WTC11 (cell line): ENCODE data around the gene PRXL2C.
"Not testable (repeated sequence)": the region's sequence is repeated elsewhere in the genome, so short reads cannot be mapped to it uniquely, and the experiment has no call there.

Source experiments
- ARID4B ChIP-seq: sonication (generic); formaldehyde crosslinking; IDR thresholded peaks from 2 replicates; pipeline ENCODE4 v1.8.0; 2023; ENCODE audit warnings: missing genetic modification reagents, mild to moderate bottlenecking, borderline replicate concordance
- CBFB ChIP-seq: sonication (generic); formaldehyde crosslinking; IDR thresholded peaks from 2 replicates; pipeline ENCODE4 v1.8.1; 2022; ENCODE audit warnings: mild to moderate bottlenecking, low read depth, missing genetic modification reagents
- E2F1 ChIP-seq: sonication (generic); formaldehyde crosslinking; IDR thresholded peaks from 2 replicates; pipeline ENCODE4 v1.8.0; 2022; ENCODE audit warnings: mild to moderate bottlenecking, missing genetic modification reagents
- E2F4 ChIP-seq: sonication (generic); formaldehyde crosslinking; IDR thresholded peaks from 2 replicates; pipeline ENCODE4 v1.8.1; 2022; ENCODE audit warnings: low read depth, mild to moderate bottlenecking, moderate library complexity, missing genetic modification reagents, borderline replicate concordance
- ELF4 ChIP-seq: sonication (generic); formaldehyde crosslinking; IDR thresholded peaks from 2 replicates; pipeline ENCODE4 v1.8.1; 2022; ENCODE audit warnings: low read depth, mild to moderate bottlenecking, moderate library complexity, missing genetic modification reagents
- ESRRA ChIP-seq: sonication (generic); formaldehyde crosslinking; IDR thresholded peaks from 2 replicates; pipeline ENCODE4 v1.8.1; 2022; ENCODE audit warnings: mild to moderate bottlenecking, missing genetic modification reagents, borderline replicate concordance
- FOXP4 ChIP-seq: sonication (generic); formaldehyde crosslinking; IDR thresholded peaks from 2 replicates; pipeline ENCODE4 v1.8.0; 2022; ENCODE audit warnings: mild to moderate bottlenecking, missing genetic modification reagents
- KAT7 ChIP-seq: sonication (generic); formaldehyde crosslinking; IDR thresholded peaks from 2 replicates; pipeline ENCODE4 v1.8.1; 2023; ENCODE audit warnings: missing genetic modification reagents, mild to moderate bottlenecking, borderline replicate concordance
- SOX15 ChIP-seq: fragments of 250-450 bp; sonication (Bioruptor Pico); IDR thresholded peaks from 2 replicates; pipeline ENCODE4 v1.9.0; 2021; ENCODE audit warnings: mild to moderate bottlenecking
- TCF7 ChIP-seq: sonication (generic); formaldehyde crosslinking; IDR thresholded peaks from 2 replicates; pipeline ENCODE4 v1.8.0; 2022; ENCODE audit warnings: mild to moderate bottlenecking, low read depth, missing genetic modification reagents, moderate library complexity
- ZNF232 ChIP-seq: sonication (generic); formaldehyde crosslinking; IDR thresholded peaks from 2 replicates; pipeline ENCODE4 v1.8.0; 2022; ENCODE audit warnings: mild to moderate bottlenecking, missing genetic modification reagents
- ZNF263 ChIP-seq: sonication (generic); formaldehyde crosslinking; IDR thresholded peaks from 2 replicates; pipeline ENCODE4 v1.8.1; 2022; ENCODE audit warnings: low read depth, mild to moderate bottlenecking, moderate library complexity, missing genetic modification reagents
- TF ChIP-seq, protein P1 (sequence below): fragments of 200-600 bp; IDR thresholded peaks from 2 replicates; pipeline ENCODE4 v1.8.0; 2022; ENCODE audit warnings: antibody characterized with exemption
- TF ChIP-seq, protein P2 (sequence below): sonication (generic); formaldehyde crosslinking; IDR thresholded peaks from 2 replicates; pipeline ENCODE4 v1.8.0; 2023; ENCODE audit warnings: missing genetic modification reagents

DNA sequence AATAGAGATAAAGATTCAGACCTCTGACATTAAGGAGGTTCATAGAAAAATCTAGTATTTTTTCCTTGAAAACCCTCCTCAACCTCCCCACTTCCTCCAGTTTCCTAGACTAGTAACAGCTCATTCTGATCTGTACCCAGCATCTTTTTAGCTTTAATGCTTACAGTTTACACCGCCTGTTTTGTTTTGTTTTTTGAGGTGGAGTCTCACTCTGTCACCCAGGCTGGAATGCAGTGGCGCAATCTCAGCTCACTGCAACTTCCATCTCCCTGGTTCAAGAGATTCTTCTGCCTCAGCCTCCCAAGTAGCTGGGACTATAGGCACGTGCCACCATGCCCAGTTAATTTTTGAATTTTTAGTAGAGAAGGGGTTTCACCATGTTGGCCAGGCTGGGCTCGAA, 40.5 kb downstream of the PRXL2C start:
- not testable (repeated sequence) for TF ChIP-seq E2F4 (CRISPR knock-in tag); E2F1 (CRISPR knock-in tag); SOX15; ELF4 (CRISPR knock-in tag); FOXP4; KAT7; CBFB; TCF7 (CRISPR knock-in tag); ESRRA (CRISPR knock-in tag); ARID4B; ZNF263 (CRISPR knock-in tag); ZNF232 (CRISPR knock-in tag)
- TF ChIP-seq, protein P1, sequence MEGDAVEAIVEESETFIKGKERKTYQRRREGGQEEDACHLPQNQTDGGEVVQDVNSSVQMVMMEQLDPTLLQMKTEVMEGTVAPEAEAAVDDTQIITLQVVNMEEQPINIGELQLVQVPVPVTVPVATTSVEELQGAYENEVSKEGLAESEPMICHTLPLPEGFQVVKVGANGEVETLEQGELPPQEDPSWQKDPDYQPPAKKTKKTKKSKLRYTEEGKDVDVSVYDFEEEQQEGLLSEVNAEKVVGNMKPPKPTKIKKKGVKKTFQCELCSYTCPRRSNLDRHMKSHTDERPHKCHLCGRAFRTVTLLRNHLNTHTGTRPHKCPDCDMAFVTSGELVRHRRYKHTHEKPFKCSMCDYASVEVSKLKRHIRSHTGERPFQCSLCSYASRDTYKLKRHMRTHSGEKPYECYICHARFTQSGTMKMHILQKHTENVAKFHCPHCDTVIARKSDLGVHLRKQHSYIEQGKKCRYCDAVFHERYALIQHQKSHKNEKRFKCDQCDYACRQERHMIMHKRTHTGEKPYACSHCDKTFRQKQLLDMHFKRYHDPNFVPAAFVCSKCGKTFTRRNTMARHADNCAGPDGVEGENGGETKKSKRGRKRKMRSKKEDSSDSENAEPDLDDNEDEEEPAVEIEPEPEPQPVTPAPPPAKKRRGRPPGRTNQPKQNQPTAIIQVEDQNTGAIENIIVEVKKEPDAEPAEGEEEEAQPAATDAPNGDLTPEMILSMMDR, result not testable (repeated sequence)
- TF ChIP-seq, protein P2, sequence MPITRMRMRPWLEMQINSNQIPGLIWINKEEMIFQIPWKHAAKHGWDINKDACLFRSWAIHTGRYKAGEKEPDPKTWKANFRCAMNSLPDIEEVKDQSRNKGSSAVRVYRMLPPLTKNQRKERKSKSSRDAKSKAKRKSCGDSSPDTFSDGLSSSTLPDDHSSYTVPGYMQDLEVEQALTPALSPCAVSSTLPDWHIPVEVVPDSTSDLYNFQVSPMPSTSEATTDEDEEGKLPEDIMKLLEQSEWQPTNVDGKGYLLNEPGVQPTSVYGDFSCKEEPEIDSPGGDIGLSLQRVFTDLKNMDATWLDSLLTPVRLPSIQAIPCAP (CRISPR knock-in tag), result not testable (repeated sequence)
